H1 (cell line): Measurements from ENCODE around the gene KANSL3. TPM values are rescaled to one million over a fixed set of nuclear protein-coding genes. Genes with fewer than 3 reads are reported as not detected.

Source experiments
- CTCF ChIA-PET: fragments of 300-600 bp; sonication (Branson Sonifier 250); formaldehyde crosslinking; loops from one replicate; lab custom pipeline; 2021; ENCODE audit not compliant: partially characterized antibody; lab: Charles Lee
- POLR2A ChIA-PET: fragments of 300-600 bp; sonication (Branson Sonifier 250); formaldehyde crosslinking; loops from one replicate; lab custom pipeline; 2021; ENCODE audit warnings: inconsistent platforms; ENCODE audit not compliant: partially characterized antibody; lab: Charles Lee
- DNase-seq, 2 experiments: peaks; one replicate each; pipeline versions ENCODE4 v3.0.0 to v3.0.0-alpha.2; 2010 to 2022; ENCODE audit warnings: low spot score in 2 of 2, low read depth in 1 of 2, mixed read lengths in 1 of 2
- FAIRE-seq: peaks from 2 replicates; lab custom pipeline; 2011; peaks lifted over from hg19 to GRCh38; lab: Jason Lieb, UNC
- H2AFZ ChIP-seq: 2 replicates; pipeline ENCODE4 v1.8.1; 2012; ENCODE audit warnings: low read length, inconsistent platforms
- H2AK5ac ChIP-seq: 2 replicates; pipeline ENCODE4 v1.6.1; 2013; ENCODE audit warnings: low read depth, low read length
- H2BK120ac ChIP-seq: replicated peaks from 2 replicates; pipeline ENCODE3; 2013; ENCODE audit warnings: low read depth, low read length, inconsistent platforms
- H2BK12ac ChIP-seq: 2 replicates; pipeline ENCODE4 v1.6.1; 2013; ENCODE audit warnings: low read depth, low read length
- H2BK15ac ChIP-seq: 2 replicates; pipeline ENCODE4 v1.6.1; 2013; ENCODE audit warnings: low read length
- H2BK20ac ChIP-seq: 2 replicates; pipeline ENCODE4 v1.6.1; 2013; ENCODE audit warnings: low read length
- H2BK5ac ChIP-seq: 2 replicates; pipeline ENCODE4 v1.6.1; 2013; ENCODE audit warnings: low read depth, low read length
- H3K14ac ChIP-seq: 2 replicates; pipeline ENCODE4 v1.6.1; 2013; ENCODE audit warnings: inconsistent platforms; ENCODE audit not compliant: insufficient read length
- H3K18ac ChIP-seq: 2 replicates; pipeline ENCODE4 v1.6.1; 2013; ENCODE audit warnings: low read length; ENCODE audit errors: extremely low read depth
- H3K23ac ChIP-seq: 2 replicates; pipeline ENCODE4 v1.6.1; 2013; ENCODE audit warnings: inconsistent platforms; ENCODE audit not compliant: insufficient read length
- H3K23me2 ChIP-seq: 2 replicates; pipeline ENCODE4 v1.6.1; 2013; ENCODE audit warnings: low read depth, low read length
- H3K27ac ChIP-seq: 2 replicates; pipeline ENCODE4 v1.6.1; 2011; ENCODE audit warnings: low read depth, low read length, inconsistent platforms
- H3K27me3 ChIP-seq, 4 experiments: replicated peaks in 1 of 4; 1 replicate in 1 of 4; 2 replicates in 3 of 4; pipeline versions ENCODE4 v1.6.1 to v1.8.1; 2011 to 2013; ENCODE audit warnings: low read length in 3 of 4, mild to moderate bottlenecking in 3 of 4, inconsistent platforms in 2 of 4, mixed read lengths in 2 of 4, moderate library complexity in 1 of 4; ENCODE audit not compliant: control insufficient read depth in 3 of 4, insufficient read depth in 3 of 4; ENCODE audit errors: extremely low read depth in 1 of 4
- H3K36me3 ChIP-seq, 4 experiments: 2 replicates each; pipeline versions ENCODE4 v1.6.1 to v1.8.1; 2011 to 2013; ENCODE audit warnings: mild to moderate bottlenecking in 4 of 4, low read length in 3 of 4, moderate library complexity in 2 of 4, control low read depth in 1 of 4, inconsistent platforms in 1 of 4; ENCODE audit not compliant: insufficient read depth in 4 of 4, control insufficient read depth in 2 of 4
- H3K4ac ChIP-seq: replicated peaks from 2 replicates; pipeline ENCODE3; 2013; ENCODE audit warnings: low read length, low read depth, mixed read lengths, inconsistent platforms; ENCODE audit not compliant: insufficient read length
- H3K4me1 ChIP-seq, 4 experiments: replicated peaks in 1 of 4; 1 replicate in 1 of 4; 2 replicates in 3 of 4; pipeline versions ENCODE4 v1.6.1 to v1.8.1; 2011 to 2013; ENCODE audit warnings: low read length in 3 of 4, inconsistent platforms in 2 of 4, mixed read lengths in 1 of 4; ENCODE audit not compliant: insufficient read depth in 4 of 4, control insufficient read depth in 3 of 4
- H3K4me2 ChIP-seq, 2 experiments: 2 replicates each; pipeline versions ENCODE4 v1.6.1 to v1.8.1; 2011 to 2013; ENCODE audit warnings: low read depth in 2 of 2, low read length in 2 of 2, control low read depth in 1 of 2, inconsistent platforms in 1 of 2, mild to moderate bottlenecking in 1 of 2; ENCODE audit not compliant: insufficient read depth in 1 of 2
- H3K4me3 ChIP-seq, 4 experiments: fragments of 200-600, 300-600 bp in 1 of 4; sonication (generic), shearing (Covaris generic), sonication (Bioruptor Twin) in 1 of 4; 2 replicates each; pipeline versions ENCODE4 v1.5.1 to v1.8.1; 2011 to 2016; ENCODE audit warnings: low read length in 4 of 4, low read depth in 3 of 4, control low read depth in 2 of 4, inconsistent platforms in 2 of 4, mild to moderate bottlenecking in 2 of 4, mixed read lengths in 1 of 4, moderate library complexity in 1 of 4; ENCODE audit not compliant: insufficient read depth in 2 of 4; ENCODE audit errors: extremely low read depth in 1 of 4
- H3K56ac ChIP-seq: replicated peaks from 2 replicates; pipeline ENCODE3; 2013; ENCODE audit warnings: low read depth, mild to moderate bottlenecking, mixed read lengths, low read length, inconsistent platforms; ENCODE audit not compliant: insufficient read length
- H3K79me1 ChIP-seq: 2 replicates; pipeline ENCODE4 v1.6.1; 2013; ENCODE audit warnings: low read depth, low read length, control low read depth
- H3K79me2 ChIP-seq, 2 experiments: 2 replicates each; pipeline versions ENCODE4 v1.6.1 to v1.8.1; 2012 to 2013; ENCODE audit warnings: low read length in 2 of 2, mild to moderate bottlenecking in 2 of 2, inconsistent platforms in 1 of 2; ENCODE audit not compliant: insufficient read depth in 2 of 2, control insufficient read depth in 1 of 2
- H3K9ac ChIP-seq, 4 experiments: replicated peaks in 1 of 4; 1 replicate in 1 of 4; 2 replicates in 3 of 4; pipeline versions ENCODE4 v1.6.1 to v1.8.1; 2011 to 2013; ENCODE audit warnings: low read depth in 3 of 4, low read length in 3 of 4, control low read depth in 2 of 4, mild to moderate bottlenecking in 2 of 4, moderate library complexity in 2 of 4, inconsistent platforms in 1 of 4; ENCODE audit errors: extremely low read depth in 1 of 4
- H3K9me3 ChIP-seq, 2 experiments: 2 replicates each; pipeline versions ENCODE4 v1.6.1 to v1.8.1; 2012 to 2013; ENCODE audit warnings: mild to moderate bottlenecking in 2 of 2, moderate library complexity in 2 of 2, control low read depth in 1 of 2, inconsistent platforms in 1 of 2, low read depth in 1 of 2, low read length in 1 of 2, mixed read lengths in 1 of 2; ENCODE audit not compliant: insufficient read depth in 2 of 2
- H4K20me1 ChIP-seq, 2 experiments: replicated peaks in 1 of 2; 2 replicates each; pipeline versions ENCODE3 to v1.8.1; 2011 to 2013; ENCODE audit warnings: inconsistent platforms in 2 of 2, low read length in 2 of 2, mild to moderate bottlenecking in 1 of 2; ENCODE audit not compliant: insufficient read depth in 2 of 2, control insufficient read depth in 1 of 2
- H4K5ac ChIP-seq: 2 replicates; pipeline ENCODE4 v1.6.1; 2013; ENCODE audit warnings: low read length, low read depth, mixed read lengths, inconsistent platforms; ENCODE audit not compliant: insufficient read length
- H4K8ac ChIP-seq: 2 replicates; pipeline ENCODE4 v1.8.0; 2013; ENCODE audit warnings: mild to moderate bottlenecking, moderate library complexity, low read length, inconsistent platforms; ENCODE audit not compliant: insufficient read depth; ENCODE audit errors: extremely low read depth
- H4K91ac ChIP-seq: replicated peaks from 2 replicates; pipeline ENCODE3; 2013; ENCODE audit warnings: low read length, mixed read lengths, inconsistent platforms; ENCODE audit not compliant: insufficient read length
- WGBS, 2 experiments: shearing (Covaris generic) in 1 of 2; methylation state at CpG; one replicate each; pipeline versions ENCODE4 v1.1.6 to v1.1.7; 2013 to 2015; ENCODE audit warnings: low lambda C conversion rate in 2 of 2, mixed read lengths in 2 of 2, inconsistent platforms in 1 of 2, low coverage in 1 of 2, missing lambda C conversion rate in 1 of 2; ENCODE audit not compliant: insufficient replicate concordance in 2 of 2, insufficient coverage in 1 of 2, insufficient read length in 1 of 2; ENCODE audit errors: extremely low coverage in 1 of 2, missing lambda C conversion rate in 1 of 2; 5-methylcytosine and 5-hydroxymethylcytosine counted together
- polyA plus RNA-seq, 7 experiments: library from polyadenylated mRNA; depleted of rRNA in 3 of 7; stranded (reverse) in 5 of 7; unstranded in 2 of 7; fragments of >200 nt in 5 of 7; fragments of 200-250 nt in 2 of 7; gene quantifications; 1 replicate in 5 of 7; 2 replicates in 1 of 7; 4 replicates in 1 of 7; pipeline versions ENCODE4 v1.2.1 to v1.2.3, GENCODE V29; 2011 to 2013; ENCODE audit warnings: missing spikeins in 2 of 7, mixed read lengths in 2 of 7
- total RNA-seq: library from RNA; stranded (reverse); fragmentation: NEBNext Ultra II Directional; extraction: Animal tissue kit (Norgen Biotek cat#: 25700); gene quantifications from 2 replicates; pipeline ENCODE4 v1.2.1, GENCODE V29; 2021

The KANSL3 gene
- total and polyA plus RNA-seq, 2 of the 8 experiments (the other 6 are each of a cell fraction or from before 2014, with no cell fraction given) = 19.8 to 31.4 TPM

- H3K9me3 ChIP-seq = no peaks in the 10 kb centered on the region
- no peak overlapping the region for H3K27ac ChIP-seq
- H4K91ac ChIP-seq = no peak overlapping the region
- FAIRE-seq = no peak
- H4K20me1 ChIP-seq = no peaks in the 10 kb centered on the region
- no peak overlapping the region for H3K4me2 ChIP-seq
- no peak overlapping the region for H2BK120ac ChIP-seq
- H2BK12ac ChIP-seq = no peak overlapping the region
- H2AK5ac ChIP-seq = no peak overlapping the region
- H3K56ac ChIP-seq = no peak overlapping the region
- no peak overlapping the region for H3K18ac ChIP-seq
- no peak overlapping the region for H2AFZ ChIP-seq
- H3K14ac ChIP-seq = no peak overlapping the region
- no peak overlapping the region for H3K4me3 ChIP-seq
- H3K23me2 ChIP-seq = no peaks in the 10 kb centered on the region
- no peaks in the 10 kb centered on the region for H3K27me3 ChIP-seq
- H3K79me1 ChIP-seq = no peaks in the 10 kb centered on the region
- no peak overlapping the region for H2BK15ac ChIP-seq
- no peak for DNase-seq
- no peak overlapping the region for H2BK5ac ChIP-seq
- no peaks in the 10 kb centered on the region for H3K79me2 ChIP-seq
- 88% methylated on average over 4 of the region's 4 CpGs; no CpG with 5 or more reads in 1 of the 2 experiments for whole genome bisulfite sequencing, 2 experiments
- ChIA-PET POLR2A (no interaction called here), CTCF (interaction anchor here (1.5 kb wide), 1 partner anchor 34 kb away, joined by 7 read pairs; no protein-coding TSS in a partner anchor)
- H3K36me3 ChIP-seq = no peaks in the 10 kb centered on the region
- H3K4ac ChIP-seq = no peak overlapping the region
- no peak overlapping the region for H4K8ac ChIP-seq
- no peak overlapping the region for H4K5ac ChIP-seq
- H3K4me1 ChIP-seq = no peaks in the 10 kb centered on the region
- H3K9ac ChIP-seq = no peak overlapping the region
- H2BK20ac ChIP-seq = no peak overlapping the region
- no peak overlapping the region for H3K23ac ChIP-seq
These were observed 54.1 kb downstream of the KANSL3 start for GRCh38 chr2:96584017-96584416.
